ENCODE results near the gene KAT5.
"Not testable (repeated sequence)": the region's sequence is repeated elsewhere in the genome, so short reads cannot be mapped to it uniquely, and the experiment has no call there.

Gene KAT5

GRCh38 chr11:65762169-65762568 is 50.1 kb downstream of the KAT5 start:
- not testable (repeated sequence) for DNase-seq

GRCh38 chr11:65762816-65763215 is 50.8 kb downstream of the KAT5 start:
- DNase-seq: not testable (repeated sequence)

- no peak for DNase-seq
Observed at GRCh38 chr11:65764434-65764833, 52.4 kb downstream of the KAT5 start.

GRCh38 chr11:65766535-65766934 is 54.5 kb downstream of the KAT5 start:
- no peak for DNase-seq

DNA sequence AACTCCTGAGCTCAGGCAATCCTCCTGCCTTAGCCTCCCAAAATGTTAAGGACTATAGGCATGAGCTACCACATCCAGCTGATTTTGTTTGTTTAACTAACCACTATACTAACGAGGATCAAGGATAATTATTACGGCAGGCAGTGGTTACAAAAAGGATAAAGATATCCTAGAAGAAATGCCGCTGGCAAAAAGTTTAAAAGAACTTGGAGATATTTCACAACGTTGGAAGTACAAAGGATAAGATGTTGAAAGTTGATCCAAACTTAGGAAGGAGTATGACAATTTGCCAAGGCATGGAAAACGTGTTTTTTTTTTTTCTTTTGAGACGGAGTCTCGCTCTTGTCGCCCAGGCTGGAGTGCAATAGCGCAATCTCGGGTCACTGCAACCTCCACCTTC is 55.4 kb downstream of the KAT5 start:
- DNase-seq: no peak

DNA sequence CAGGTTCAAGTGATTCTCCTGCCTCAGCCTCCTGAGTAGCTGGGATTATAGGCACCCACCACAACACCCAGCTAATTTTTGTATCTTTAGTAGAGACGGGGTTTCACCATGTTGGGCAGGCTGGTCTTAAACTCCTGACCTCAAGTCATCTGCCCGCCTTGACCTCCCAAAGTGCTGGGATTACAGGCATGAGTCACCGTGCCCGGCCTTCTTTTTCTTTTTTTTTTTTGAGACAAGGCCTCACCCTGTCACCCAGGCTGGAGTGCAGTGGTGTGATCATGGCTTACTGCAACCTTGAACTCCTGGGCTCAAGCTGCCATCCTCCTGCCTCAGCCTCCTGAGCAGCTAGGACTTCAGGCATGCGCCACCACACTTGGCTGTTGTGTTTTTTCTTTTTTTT is 55.8 kb downstream of the KAT5 start:
- not testable (repeated sequence) for DNase-seq

All from cerebellar nuclear complex (tissue), 1 donor.